Stimulated activated CD4-positive, alpha-beta T cell treated with anti-CD3 and anti-CD28 coated beads, TNF-alpha, amount 100 ng/mL, for 1 hour (primary cell): ENCODE measurements around the gene TP63.
"Not testable (repeated sequence)": the region's sequence is repeated elsewhere in the genome, so short reads cannot be mapped to it uniquely, and the experiment has no call there.

Experiments
- DNase-seq, 3 donors: peaks; one replicate each; pipeline ENCODE4 v3.0.0-alpha.2; 2020; ENCODE audit warnings: low read depth in 3 of 3, low spot score in 1 of 3

Gene TP63

DNA sequence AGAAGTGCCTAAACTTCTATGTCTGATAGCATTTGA lies at the start of gene TP63:
Gene TP63 (plus strand): TSS at position 17 of the 36 bp plus-strand sequence. CDS start 127 bp downstream, outside the sequence.
- no peak for DNase-seq

DNA sequence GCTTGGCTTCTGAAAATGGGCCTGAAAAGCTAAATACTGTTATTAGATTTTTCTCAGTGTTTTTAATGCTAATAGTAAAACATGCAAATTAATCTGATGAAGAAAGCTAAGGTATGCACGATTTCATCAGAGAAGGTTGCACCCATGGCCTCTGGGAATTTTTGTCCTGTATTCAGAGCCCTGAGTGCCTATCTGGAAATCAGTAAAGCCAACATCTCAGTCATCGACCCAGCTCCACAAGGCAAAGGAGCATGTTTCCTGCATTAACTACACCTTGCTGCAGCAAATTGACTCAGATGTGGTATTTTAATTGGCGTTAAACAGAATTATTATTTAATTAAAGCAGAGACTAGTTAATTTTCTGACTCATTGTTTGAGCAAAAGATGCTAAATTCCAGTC lies 49.0 kb upstream of the TP63 start:
- DNase-seq = no peak

DNA sequence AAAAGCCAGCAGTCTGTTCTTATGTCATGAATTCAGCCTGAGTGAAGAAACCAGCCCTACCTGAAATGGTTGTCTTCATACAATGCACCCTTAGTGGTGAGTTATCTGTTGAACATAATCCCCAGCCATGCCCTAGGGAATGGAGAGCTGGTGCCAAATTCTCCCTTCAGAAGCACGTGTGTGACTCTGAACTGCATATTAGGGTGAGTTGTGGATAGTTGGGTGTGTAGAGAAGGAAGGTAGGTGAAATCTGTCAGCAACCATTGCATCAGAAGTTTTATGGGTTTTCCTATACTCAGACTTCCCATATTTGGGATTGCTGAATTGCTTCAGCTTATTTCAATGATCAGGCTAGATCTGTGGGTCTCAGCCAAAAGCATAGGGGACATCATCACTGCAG lies 46.5 kb upstream of the TP63 start:
- no peak for DNase-seq

DNA sequence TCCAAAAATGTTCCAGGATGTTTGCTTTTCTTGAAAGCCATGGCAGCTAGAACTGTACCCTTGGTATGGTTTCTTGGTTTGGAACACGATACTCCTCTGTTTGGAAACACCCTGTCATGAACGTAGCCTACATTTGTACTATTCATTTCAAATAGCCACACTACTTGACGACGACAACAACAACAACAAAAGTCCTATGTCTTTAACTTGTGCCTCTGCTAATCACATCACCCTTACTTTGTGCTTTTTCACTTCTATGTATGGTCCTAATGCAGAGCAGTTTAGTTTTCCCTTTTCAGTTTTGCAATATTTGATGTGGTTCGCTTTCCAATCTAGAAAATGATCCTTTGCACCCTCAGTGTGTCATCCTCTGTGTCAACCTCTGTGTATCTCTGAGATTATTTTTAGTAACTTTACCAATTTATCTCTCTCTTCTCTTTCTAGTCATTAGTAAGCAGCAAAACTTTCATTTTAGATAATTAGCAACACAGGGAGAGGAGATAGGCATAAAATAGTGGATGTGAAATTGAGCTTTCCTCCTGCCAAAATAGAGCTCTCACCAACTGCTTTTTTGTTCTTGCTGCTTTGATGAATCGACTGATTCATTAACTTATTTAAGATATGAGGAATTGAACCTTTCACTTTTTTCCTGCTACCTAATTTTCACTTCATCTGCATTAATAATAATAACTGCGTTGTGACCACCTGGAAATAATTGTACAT lies 44.1 kb upstream of the TP63 start:
- DNase-seq = no peak

DNA sequence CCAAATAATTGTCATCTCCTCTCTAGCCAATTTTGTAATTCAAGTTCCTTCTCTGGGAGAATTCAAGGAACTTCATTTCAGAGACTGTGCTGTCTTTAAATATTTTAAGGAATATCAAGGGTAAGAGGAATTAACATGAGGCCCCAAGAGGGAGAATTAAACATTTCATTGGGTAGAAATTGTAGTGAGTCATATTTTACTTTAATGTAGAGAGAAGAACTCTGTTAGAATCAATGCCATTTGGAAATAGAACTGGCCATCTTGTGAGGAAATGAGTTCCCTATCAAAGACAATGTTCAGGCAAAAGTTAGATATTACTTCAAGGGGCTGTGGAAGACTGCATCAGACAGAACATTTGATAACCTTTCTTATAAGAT lies 43.5 kb upstream of the TP63 start:
- no peak for DNase-seq

DNA sequence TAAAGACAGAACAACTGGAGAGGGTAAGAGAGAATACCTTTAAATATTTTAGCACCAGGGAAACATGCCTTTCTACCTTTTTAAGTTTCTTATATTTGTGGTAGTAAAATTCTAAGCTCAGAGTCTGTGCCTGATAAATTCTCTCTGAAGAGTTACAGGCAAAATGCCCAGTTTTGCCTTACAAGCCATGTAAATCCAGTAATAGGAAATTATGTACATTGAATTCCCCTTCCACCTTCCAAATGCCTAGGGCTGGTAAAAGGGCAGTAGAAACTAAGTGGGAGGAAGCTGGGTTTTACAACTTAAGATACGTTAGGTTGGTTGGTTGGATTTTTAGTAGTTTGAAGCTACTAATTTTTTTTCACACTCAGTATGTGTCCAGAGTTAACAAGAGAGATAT lies 43.1 kb upstream of the TP63 start:
- no peak for DNase-seq

DNA sequence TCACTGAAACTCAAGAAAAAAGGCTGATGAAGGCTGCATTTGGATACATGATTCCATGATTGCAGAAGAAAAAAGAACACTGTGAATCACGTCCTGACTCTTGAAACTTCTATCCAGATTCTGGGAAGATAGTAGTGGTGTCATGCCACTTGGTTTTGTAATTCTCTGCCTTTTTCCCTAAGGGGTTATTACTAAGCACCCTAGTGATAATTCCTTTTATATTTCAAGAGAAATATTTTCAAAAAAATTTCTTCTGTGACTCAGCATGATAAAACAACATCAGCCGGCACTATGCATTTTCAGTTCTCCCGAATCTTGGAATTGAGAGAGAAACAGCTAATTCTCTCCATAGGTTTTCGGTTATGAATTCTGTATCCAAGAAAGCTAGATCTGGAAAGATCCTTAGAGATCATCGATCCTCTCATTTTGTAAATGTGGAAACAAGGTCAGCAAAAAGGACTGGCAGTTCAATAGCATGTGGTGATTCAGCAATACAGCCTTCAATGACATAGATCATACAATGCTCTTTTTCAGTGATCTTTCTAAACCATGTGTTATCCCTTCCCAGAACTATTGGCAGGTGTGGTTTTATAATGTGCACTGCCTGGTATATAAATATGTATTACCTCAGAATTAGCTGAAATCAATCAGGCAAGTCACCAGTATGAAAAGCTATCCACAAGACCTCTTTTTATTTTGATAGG lies 42.6 kb upstream of the TP63 start:
- DNase-seq = no peak

DNA sequence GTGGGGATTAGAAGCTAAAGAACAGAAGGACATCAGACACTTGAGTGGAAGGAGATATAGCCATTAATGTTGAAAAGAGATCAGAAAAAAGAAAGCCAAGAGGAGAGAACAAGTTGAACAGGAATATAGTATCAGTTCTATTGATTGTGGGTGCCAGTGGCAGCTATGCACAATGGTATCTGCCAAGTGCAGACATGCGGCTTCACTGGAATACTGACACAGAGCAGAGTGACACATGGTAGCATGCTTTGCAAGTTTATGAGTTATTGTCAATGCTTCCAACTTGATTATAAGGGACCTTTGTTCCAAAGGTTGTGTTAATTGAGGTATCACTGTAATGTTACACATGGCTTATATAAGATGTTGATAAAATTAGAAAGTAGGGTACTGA lies 42.0 kb upstream of the TP63 start:
- no peak for DNase-seq

DNA sequence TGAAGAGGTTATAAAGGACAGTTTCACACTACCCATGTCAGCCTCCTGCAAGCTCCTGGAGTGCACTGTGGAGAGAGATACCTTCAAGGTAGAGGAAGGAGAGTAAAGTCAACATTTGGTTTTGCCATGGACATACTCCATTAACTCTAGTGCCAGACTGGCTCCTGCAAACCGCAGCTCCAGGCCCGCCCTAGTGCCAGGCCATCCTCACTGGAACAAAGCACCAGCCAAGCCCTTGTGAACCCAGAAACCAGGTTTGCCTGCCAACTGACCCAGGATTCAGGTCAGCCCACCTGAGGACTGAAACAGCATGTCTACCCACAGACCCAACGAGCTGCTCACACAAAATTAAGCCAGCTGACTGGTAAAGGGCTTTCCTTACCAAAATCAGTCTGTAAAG lies 41.0 kb upstream of the TP63 start:
- no peak for DNase-seq

DNA sequence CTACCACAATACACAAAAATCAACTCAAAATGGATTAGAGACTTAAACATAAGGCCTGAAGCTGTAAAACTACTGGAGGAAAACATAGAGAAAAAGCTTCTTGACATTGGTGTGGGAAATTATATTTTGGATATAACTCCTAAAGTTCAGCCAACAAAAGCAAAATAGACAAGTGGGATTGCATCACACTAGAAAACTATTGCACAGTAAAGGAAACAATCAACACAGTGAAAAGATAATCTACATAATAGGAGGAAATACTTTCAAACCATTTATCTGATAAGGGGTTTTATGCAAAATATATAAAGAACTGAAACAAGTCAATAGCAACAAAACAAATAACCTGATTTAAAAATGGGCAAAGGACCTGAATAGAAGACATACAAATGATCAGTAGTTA lies 37.6 kb upstream of the TP63 start:
- no peak for DNase-seq

DNA sequence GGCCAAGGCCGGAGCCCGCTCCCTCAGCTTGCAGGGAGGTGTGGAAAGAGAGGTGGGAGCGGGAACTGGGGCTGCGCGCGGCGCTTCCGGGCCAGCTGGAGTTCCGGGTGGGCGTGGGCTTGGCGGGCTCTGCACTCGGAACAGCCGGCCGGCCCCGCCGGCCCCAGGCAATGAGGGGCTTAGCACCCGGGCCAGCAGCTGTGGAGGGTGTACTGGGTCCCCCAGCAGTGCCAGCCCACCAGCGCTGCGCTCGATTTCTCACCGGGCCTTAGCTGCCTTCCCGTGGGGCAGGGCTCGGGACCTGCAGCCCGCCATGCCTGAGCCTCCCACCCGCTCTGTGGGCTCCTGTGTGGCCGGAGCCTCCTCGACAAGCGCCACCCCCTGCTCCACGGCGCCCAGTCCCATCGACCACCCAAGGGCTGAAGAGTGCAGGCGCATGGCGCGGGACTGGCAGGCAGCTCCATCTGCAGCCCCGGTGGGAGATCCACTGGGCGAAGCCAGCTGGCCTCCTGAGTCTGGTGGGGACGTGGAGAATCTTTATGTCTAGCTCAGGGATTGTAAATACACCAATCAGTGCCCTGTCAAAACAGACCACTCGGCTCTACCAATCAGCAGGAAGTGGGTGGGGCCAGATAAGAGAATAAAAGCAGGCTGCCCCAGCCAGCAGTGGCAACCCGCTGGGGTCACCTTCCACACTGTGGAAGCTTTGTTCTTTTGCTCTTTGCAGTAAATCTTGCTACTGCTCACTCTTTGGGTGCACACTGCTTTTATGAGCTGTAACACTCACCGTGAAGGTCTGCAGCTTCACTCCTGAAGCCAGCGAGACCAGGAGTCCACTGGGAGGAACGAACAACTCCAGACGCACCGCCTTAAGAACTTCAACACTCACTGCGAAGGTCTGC lies 34.9 kb upstream of the TP63 start:
- DNase-seq = not testable (repeated sequence)

DNA sequence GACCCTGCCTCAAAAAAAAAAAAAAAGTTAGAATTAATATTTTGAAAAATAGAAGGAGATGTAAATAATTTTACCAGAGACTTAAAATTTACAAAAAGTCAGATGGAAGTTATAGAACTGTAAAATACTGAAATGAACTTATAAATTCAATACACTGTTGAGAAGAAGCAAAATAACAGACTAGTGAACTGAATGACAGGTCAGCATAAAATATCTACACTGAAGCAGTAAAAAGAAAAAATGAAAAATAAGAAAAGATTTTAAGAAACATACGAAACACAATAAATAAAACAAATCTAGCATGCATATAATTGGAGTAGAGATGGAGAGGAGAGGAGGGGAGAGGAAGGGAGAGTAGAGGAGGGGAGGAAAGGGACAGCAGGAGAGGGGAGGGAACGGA lies 33.3 kb upstream of the TP63 start:
- no peak for DNase-seq

DNA sequence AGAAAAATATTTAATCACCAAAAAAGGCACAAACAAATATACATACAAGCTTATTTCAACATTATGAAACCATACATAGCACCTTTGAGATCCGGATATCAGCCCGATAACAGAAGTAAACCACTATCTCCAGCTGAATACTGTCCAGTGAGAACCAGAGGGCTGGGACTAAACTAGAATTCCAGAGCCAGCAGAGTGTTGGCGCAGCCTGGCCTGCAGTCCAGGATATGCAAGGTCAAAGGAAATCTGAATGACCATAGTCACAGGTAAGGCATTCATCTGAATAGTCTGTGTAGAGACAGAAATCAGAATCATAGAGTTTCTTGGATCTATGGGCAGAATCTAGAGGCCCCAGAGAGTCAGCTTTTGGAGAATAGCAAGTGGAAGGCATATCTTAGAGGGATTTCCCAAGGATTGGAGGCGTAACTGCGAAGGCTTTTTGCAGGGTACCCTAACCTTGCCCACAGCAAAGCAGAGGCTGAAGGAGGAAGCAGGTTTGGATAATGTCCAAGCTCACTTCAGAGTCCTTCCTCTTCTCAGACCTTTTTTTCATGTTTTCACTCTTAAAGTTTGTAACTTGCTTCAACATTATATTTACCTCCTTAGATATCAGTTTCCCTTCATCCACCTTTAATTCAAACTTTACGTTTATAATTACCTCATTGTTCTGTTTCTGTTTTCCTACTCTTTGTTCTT lies 32.5 kb upstream of the TP63 start:
- DNase-seq = no peak

DNA sequence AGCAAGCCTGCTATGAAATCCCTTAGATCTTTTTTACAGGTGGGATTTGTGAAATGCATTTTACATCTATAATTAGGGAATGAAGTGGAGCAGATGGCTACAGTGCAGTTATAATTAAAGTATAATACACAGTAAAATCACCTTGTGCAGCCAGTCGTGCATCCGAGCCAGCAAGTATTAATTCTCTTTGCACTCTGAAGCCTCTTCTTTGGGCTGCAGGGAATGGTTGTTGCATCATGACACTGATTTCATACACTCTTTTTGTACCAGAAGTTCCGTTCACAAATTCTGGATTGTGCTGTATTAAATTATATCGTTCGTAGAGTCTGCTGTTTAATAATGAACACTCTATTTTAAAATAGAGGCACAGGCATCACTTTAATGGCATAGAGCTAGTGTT lies 28.7 kb upstream of the TP63 start:
- no peak for DNase-seq

DNA sequence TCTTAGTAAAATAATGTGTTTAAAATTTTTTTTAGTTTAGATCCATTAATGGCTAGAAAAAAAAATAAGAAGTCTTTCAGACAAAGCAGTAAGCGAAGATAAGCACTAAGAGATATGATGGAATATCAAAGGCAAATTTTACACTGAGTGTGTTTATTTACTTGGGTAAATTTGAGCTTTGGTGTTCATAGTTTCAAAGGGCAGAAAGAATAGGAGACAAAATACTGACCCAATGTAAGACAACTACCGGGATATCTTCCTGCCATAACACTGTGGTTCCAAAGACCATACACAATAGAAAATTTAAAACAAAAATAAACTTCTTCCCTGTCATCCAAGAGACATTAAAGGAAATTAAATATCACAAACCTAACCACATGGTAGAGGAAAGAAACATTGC lies 25.5 kb upstream of the TP63 start:
- no peak for DNase-seq

DNA sequence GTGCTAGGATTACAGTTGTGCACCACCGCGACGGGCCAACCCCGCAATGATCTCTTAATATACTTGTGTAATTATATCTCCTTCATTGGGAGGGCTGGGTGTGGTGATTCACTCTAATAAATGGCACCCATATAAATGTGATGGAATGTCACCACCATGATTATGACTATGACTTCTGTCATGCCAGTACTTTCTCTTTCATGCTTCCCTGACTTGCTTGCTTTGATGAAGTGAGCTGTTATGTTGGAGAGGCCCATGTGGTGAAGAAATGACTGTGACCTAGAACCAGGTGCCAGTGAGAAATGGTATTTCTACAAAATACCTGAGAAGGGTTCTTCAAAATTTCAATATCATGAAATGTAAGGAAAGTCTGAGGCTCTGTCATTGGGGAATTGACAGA lies 24.4 kb upstream of the TP63 start:
- DNase-seq = no peak

DNA sequence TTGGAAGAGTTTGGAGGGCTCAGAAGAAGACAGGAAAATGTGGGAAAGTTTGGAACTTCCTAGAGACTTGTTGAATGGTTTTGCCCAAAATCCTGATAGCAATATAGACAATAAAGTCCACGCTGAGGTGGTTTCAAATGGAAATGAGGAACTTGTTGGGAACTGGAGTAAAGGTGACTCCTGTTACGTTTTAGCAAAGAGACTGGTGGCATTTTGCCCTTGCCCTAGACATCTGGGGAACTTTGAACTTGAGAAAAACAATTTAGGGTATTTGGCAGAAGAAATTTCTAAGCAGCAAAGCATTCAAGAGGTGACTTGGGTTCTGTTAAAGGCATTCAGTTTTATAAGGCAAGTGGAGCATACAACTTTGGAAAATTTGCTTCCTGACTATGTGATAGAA lies 18.5 kb upstream of the TP63 start:
- DNase-seq = not testable (repeated sequence)

DNA sequence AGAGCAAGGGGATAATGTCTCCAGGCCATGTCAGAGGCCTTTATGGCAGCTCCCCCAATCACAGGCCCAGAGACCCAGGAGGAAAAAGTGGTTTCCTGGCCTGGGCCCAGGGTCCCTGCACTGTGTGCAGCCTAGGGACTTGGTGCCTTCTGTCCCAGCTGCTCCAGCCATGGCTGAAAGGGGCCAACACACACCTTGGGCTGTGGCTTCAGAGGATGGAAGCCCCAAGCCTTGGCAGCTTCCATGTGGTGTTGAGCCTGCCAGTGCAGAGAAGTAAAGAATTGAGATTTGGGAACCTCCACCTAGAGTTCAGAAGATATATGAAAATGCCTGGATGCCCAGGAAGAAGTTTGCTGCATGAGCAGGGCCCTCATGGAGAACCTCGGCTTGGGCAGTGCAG lies 18.1 kb upstream of the TP63 start:
- no peak for DNase-seq

DNA sequence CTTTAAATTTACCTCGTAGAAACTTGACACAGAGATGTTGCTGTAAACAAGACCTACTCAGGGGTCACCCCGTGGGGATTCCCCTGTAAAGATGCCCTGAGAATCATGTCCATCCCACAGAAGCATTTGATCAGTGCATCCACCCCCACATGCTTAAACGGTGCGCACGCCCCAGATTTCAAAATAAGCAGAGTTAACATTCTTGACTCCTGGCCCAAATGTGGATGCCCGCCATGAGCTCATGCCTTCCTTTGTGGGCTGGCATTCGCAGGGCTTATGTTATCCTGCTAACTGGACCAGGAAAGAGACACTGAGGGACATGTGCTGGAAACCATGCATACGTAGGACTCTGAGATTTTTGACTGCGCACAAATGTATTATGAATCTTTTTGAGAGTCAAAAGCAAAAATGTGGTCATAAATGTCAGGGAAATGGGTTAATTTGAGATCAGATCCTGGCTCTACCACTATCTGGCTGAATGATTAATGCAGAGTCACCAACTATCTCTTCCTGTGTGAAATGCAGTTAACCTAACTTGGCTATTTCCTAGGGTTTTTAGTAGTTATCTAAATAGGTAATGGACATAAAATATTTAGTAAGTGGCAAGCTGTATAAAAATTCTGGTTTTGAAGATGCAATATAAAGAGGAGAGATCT lies 9.1 kb upstream of the TP63 start:
- no peak for DNase-seq

DNA sequence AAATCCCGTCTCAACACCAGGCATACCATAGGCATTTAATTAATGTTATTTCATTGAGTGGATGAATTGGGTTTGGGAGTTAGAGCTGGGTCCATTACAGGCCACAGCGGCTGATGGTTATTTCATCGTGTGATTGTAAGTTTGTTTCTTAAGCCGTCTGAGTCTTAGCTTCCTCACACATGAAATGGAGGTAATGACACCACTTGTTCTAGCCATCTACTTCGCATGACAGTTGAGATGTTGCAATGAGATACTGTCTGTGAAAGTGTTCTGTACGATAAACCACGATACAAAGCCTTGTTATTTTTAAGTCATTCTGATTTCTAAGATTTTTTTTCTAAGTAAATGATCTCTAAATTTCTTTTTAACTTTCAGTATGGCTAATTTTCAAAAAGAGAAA lies 8.6 kb upstream of the TP63 start:
- no peak for DNase-seq

DNA sequence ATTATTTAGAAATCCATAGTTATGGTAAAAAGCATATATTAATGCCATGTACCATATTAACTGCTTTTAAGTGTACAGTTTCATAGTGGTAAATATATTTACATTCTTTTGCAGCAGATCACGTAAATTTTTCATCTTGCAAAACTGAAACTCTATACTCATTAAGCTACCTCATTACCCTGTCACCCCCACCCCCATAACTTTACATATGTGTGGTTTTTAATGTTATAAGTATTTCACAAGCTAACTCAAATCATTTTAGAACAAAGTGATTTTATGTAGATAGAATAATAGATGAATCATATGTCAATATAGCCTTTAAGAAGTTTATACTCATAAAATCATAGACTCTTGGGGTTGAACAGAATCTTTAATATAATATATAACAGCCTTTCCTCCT lies 7.1 kb upstream of the TP63 start:
- DNase-seq = no peak

DNA sequence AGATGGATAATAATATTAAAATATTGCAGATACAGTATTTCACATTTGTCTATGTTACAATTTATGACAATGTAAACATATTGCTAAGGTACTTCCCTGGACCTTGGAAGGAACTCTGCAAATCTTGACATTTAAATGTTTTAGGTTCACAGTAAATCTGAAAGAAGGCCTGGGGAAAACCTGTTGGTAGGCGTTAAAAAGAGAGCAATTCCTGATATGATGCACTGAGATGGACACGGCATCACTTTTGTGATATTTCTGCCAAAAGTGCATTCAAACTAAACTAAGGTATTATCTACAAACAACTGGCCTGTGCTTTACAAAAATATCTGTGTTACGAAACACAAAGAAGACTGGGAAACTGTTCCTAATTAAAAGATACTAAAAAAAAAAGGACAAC lies 6.1 kb upstream of the TP63 start:
- no peak for DNase-seq
